B cell (primary cell): ENCODE results near the gene HSPH1.

Experiments
- CTCF ChIP-seq: fragments of 200-600 bp; IDR thresholded peaks from one replicate; pipeline ENCODE4 v1.8.0; 2022; ENCODE audit warnings: antibody characterized with exemption, mild to moderate bottlenecking
- EZH2 ChIP-seq: IDR thresholded peaks from 2 replicates; pipeline ENCODE4 v1.6.1; 2012; ENCODE audit warnings: borderline replicate concordance, low read depth, mild to moderate bottlenecking, moderate library complexity, low read length; ENCODE audit not compliant: insufficient read depth, poor library complexity, severe bottlenecking

GRCh38 chr13:31134039-31134711 lies 27.5 kb downstream of the HSPH1 start:
- TF ChIP-seq CTCF (no peak), EZH2 (no peak)
